Neuronal stem cell (in vitro differentiated cells): Measurements from ENCODE around the gene SERPINA4.
A peak's percentile ranks its signal among the peaks of the same experiment; 100 is the strongest.

Experiments used
- DNase-seq: peaks from one replicate; pipeline ENCODE4 v3.0.0-alpha.2; 2013; ENCODE audit warnings: low spot score
- H2AFZ ChIP-seq: one replicate; pipeline ENCODE4 v1.6.1; 2013; ENCODE audit warnings: mild to moderate bottlenecking, low read length, inconsistent platforms
- H2AK5ac ChIP-seq: 2 replicates; pipeline ENCODE4 v1.6.1; 2013; ENCODE audit warnings: low read depth, mild to moderate bottlenecking, inconsistent platforms, low read length, moderate library complexity, mixed read lengths
- H2BK120ac ChIP-seq: 2 replicates; pipeline ENCODE4 v1.6.1; 2013; ENCODE audit warnings: low read depth, mild to moderate bottlenecking, inconsistent platforms, low read length, moderate library complexity, mixed read lengths
- H2BK12ac ChIP-seq: one replicate; pipeline ENCODE4 v1.6.1; 2013; ENCODE audit warnings: low read length, inconsistent platforms
- H2BK15ac ChIP-seq: 2 replicates; pipeline ENCODE4 v1.6.1; 2013; ENCODE audit warnings: mild to moderate bottlenecking, low read length, inconsistent platforms, mixed read lengths
- H2BK5ac ChIP-seq: one replicate; pipeline ENCODE4 v1.6.1; 2013; ENCODE audit warnings: inconsistent platforms, mild to moderate bottlenecking, low read length, moderate library complexity
- H3K14ac ChIP-seq: one replicate; pipeline ENCODE4 v1.6.1; 2013; ENCODE audit warnings: low read length, inconsistent platforms
- H3K18ac ChIP-seq: 2 replicates; pipeline ENCODE4 v1.6.1; 2013; ENCODE audit warnings: low read length, inconsistent platforms
- H3K23ac ChIP-seq: 2 replicates; pipeline ENCODE4 v1.6.1; 2013; ENCODE audit warnings: low read depth, mild to moderate bottlenecking, mixed read lengths, low read length, inconsistent platforms; ENCODE audit not compliant: poor library complexity
- H3K27ac ChIP-seq: replicated peaks from 3 replicates; pipeline ENCODE4 v1.5.1; 2013; ENCODE audit warnings: low read length, inconsistent platforms
- H3K27me3 ChIP-seq, 3 experiments: 2 replicates each; pipeline ENCODE4 v1.6.1; 2013; ENCODE audit warnings: low read length in 3 of 3, mild to moderate bottlenecking in 2 of 3, inconsistent platforms in 1 of 3, low read depth in 1 of 3, mixed read lengths in 1 of 3, moderate library complexity in 1 of 3; ENCODE audit not compliant: control insufficient read depth in 3 of 3, insufficient read depth in 3 of 3
- H3K36me3 ChIP-seq, 2 donors: replicated peaks in 1 of 2; 2 replicates each; pipeline ENCODE4 v1.6.1; 2013; ENCODE audit warnings: low read length in 2 of 2; ENCODE audit not compliant: control insufficient read depth in 2 of 2, insufficient read depth in 2 of 2
- H3K4ac ChIP-seq: 2 replicates; pipeline ENCODE4 v1.6.1; 2013; ENCODE audit warnings: inconsistent platforms, mild to moderate bottlenecking, low read length, moderate library complexity
- H3K4me1 ChIP-seq, 2 donors: 1 replicate in 1 of 2; 2 replicates in 1 of 2; pipeline ENCODE4 v1.6.1; 2013; ENCODE audit warnings: low read length in 2 of 2, low read depth in 1 of 2; ENCODE audit not compliant: control insufficient read depth in 2 of 2, insufficient read depth in 1 of 2
- H3K4me2 ChIP-seq: one replicate; pipeline ENCODE4 v1.6.1; 2013; ENCODE audit warnings: mild to moderate bottlenecking, low read length, inconsistent platforms; ENCODE audit not compliant: insufficient read depth, poor library complexity, severe bottlenecking
- H3K4me3 ChIP-seq, 2 donors: 2 replicates each; pipeline ENCODE4 v1.5.1; 2013; ENCODE audit warnings: low read length in 2 of 2, mild to moderate bottlenecking in 2 of 2, inconsistent platforms in 1 of 2, moderate library complexity in 1 of 2
- H3K79me1 ChIP-seq: one replicate; pipeline ENCODE4 v1.6.1; 2013; ENCODE audit warnings: low read depth, mild to moderate bottlenecking, inconsistent platforms, low read length, moderate library complexity
- H3K9ac ChIP-seq: one replicate; pipeline ENCODE4 v1.6.1; 2013; ENCODE audit warnings: mild to moderate bottlenecking, low read depth, low read length, inconsistent platforms; ENCODE audit not compliant: poor library complexity
- H3K9me3 ChIP-seq, 2 donors: replicated peaks in 1 of 2; 2 replicates each; pipeline versions ENCODE3 to v1.6.1; 2013; ENCODE audit warnings: low read length in 2 of 2, mild to moderate bottlenecking in 2 of 2, inconsistent platforms in 1 of 2, low read depth in 1 of 2, mixed read lengths in 1 of 2, moderate library complexity in 1 of 2; ENCODE audit not compliant: control insufficient read depth in 2 of 2, insufficient read depth in 1 of 2
- H4K8ac ChIP-seq: one replicate; pipeline ENCODE4 v1.6.1; 2013; ENCODE audit warnings: low read depth, mild to moderate bottlenecking, inconsistent platforms, low read length, moderate library complexity
- H4K91ac ChIP-seq: one replicate; pipeline ENCODE4 v1.6.1; 2013; ENCODE audit warnings: low read length, low read depth, mild to moderate bottlenecking, inconsistent platforms; ENCODE audit not compliant: poor library complexity
- WGBS, 2 donors: extraction: QIAGEN DNeasy Blood & Tissue Kit; methylation state at CpG; one replicate each; pipeline ENCODE4 v1.1.7; 2013; ENCODE audit warnings: missing lambda C conversion rate in 2 of 2, mixed read lengths in 1 of 2; ENCODE audit not compliant: insufficient read length in 2 of 2, insufficient replicate concordance in 1 of 2; ENCODE audit errors: extremely low coverage in 2 of 2; 5-methylcytosine and 5-hydroxymethylcytosine counted together

The SERPINA4 gene

DNA sequence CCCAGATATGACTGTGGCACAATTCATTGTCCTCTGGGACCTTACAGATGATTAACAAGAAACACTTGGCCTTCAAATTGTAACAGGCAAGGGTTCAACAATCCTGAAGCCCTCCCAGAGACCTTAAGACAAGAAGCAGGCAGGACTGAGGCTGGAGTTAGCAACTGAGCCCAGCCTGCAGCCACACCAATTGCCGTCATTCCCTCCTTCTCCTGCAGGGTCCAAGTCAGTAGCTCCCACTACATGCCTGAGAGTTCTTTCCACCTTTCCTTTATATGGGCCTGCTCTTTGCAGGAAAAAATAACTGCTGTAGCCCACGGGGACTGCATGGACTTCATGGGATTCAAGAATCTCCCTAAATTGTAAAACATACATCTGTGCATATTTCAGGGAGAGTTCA is 2.4 kb upstream of the SERPINA4 start:
- Histone ChIP-seq H3K4ac (no peak overlapping the region), H2BK15ac (no peak overlapping the region), H4K8ac (no peak overlapping the region), H3K9ac (no peak overlapping the region), H3K18ac (no peak overlapping the region), H3K4me3 (no peak overlapping the region), H3K4me1 (no peaks in the 10 kb centered on the region), H3K27ac (no peak overlapping the region), H3K9me3 (no peaks in the 10 kb centered on the region), H3K4me2 (no peak overlapping the region), H2AK5ac (no peak overlapping the region), H3K36me3 (no peaks in the 10 kb centered on the region), H3K14ac (no peak overlapping the region), H4K91ac (no peak overlapping the region), H3K23ac (no peak overlapping the region), H2BK5ac (no peak overlapping the region), H2BK120ac (no peak overlapping the region), H3K27me3 (no peaks in the 10 kb centered on the region), H2AFZ (no peak overlapping the region), H3K79me1 (peaks cover 2% of the 10 kb centered on the region), H2BK12ac (no peak overlapping the region)
- no CpG with 5 or more reads among the region's 2 CpGs for WGBS, 2 donors
- no peak for DNase-seq

DNA sequence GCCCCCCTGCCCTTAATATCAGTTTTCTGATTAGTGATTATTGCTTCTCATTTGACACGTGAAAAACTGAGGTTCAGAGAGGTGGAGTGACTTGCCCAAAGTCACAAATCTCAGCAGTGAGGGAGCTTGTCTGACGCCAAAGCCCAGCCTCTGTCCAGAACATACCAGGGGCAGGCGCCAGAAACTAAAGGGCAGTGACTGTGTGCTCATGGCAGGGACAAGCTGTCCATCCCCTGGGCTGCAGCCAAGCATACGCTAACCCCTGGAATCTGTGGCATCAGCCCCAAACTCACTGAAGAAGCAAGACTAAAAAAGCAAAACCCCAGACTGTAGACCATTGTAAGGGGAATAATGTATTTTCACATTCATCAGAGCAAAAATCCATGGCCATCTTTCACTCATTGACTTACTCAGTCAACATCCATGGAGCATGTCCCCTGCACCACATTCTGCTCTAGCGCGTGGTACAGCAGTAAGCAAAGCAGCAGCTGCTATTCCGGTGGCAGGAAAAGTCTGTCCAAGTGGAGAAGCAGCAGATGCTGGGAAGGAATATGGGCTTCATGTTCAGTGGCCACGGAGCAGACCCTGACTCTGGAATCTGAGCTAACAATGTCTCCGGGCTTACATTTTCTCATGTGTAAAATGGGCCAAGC is 1.5 kb upstream of the SERPINA4 start:
- Histone ChIP-seq H3K23ac (no peak overlapping the region), H3K79me1 (peaks cover 2% of the 10 kb centered on the region), H3K27me3 (no peaks in the 10 kb centered on the region), H2AFZ (no peak overlapping the region), H3K9me3 (no peaks in the 10 kb centered on the region), H3K36me3 (no peaks in the 10 kb centered on the region), H2BK5ac (no peak overlapping the region), H2AK5ac (no peak overlapping the region), H3K4me3 (no peak overlapping the region), H3K4me2 (no peak overlapping the region), H2BK12ac (no peak overlapping the region), H2BK120ac (no peak overlapping the region), H2BK15ac (no peak overlapping the region), H3K18ac (no peak overlapping the region), H3K27ac (no peak overlapping the region), H4K8ac (no peak overlapping the region), H3K4ac (no peak overlapping the region), H3K4me1 (no peaks in the 10 kb centered on the region), H4K91ac (no peak overlapping the region), H3K9ac (peak overlapping the region; percentile 24), H3K14ac (no peak overlapping the region)
- DNase-seq, result no peak
- no CpG with 5 or more reads among the region's 9 CpGs for WGBS, 2 donors

DNA sequence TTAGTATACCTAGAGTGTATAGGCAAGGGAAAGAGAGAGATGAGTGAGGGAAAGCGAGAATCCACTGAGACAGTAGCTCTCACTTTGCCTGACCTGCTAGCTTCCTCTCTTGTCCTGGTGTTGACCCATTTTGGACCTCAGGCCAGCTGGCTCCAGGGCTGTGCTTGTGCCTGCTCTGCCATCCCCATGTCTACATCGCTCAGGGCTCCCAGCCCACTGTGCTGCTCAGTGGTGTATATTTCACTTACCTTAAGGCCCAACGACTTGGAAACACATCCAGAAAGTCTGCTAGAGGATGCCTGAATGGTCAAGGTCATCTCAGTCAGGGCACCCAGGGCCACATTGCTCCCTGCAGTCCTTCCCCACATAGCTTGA is 964 bp upstream of the SERPINA4 start:
- Histone ChIP-seq H3K4me1 (no peaks in the 10 kb centered on the region), H3K27me3 (no peaks in the 10 kb centered on the region), H3K23ac (no peak overlapping the region), H3K4me3 (no peak overlapping the region), H3K4me2 (no peak overlapping the region), H3K14ac (no peak overlapping the region), H2BK120ac (no peak overlapping the region), H2AK5ac (no peak overlapping the region), H2BK5ac (no peak overlapping the region), H2BK12ac (no peak overlapping the region), H3K18ac (no peak overlapping the region), H3K9me3 (no peaks in the 10 kb centered on the region), H4K8ac (no peak overlapping the region), H2AFZ (no peak overlapping the region), H3K4ac (no peak overlapping the region), H3K27ac (no peak overlapping the region), H3K79me1 (peaks cover 2% of the 10 kb centered on the region), H4K91ac (no peak overlapping the region), H2BK15ac (no peak overlapping the region), H3K36me3 (no peaks in the 10 kb centered on the region), H3K9ac (peak overlapping the region; percentile 39)
- WGBS, 2 donors, result no CpG with 5 or more reads among the region's 3 CpGs
- DNase-seq, result no peak

DNA sequence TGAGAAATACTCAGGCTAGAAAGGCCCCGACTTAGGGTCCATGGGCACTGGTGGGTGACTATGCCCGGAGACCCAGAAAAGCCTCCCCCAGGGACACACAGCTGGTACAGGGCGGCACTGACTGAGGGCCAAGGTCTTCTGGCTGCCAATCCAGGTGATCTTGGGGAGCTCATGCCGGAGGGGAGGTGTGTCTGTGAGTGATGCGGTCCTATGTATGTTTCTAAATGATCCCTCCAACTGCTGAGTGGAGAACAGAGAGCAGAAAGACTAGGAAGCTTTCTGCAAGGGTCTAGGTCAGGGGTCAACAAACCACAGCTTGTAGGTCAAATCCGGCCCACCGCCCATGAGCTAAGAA is 391 bp downstream of the SERPINA4 start:
- no peak overlapping the region for H3K9ac ChIP-seq
- H2BK12ac ChIP-seq, result no peak overlapping the region
- no peak overlapping the region for H3K14ac ChIP-seq
- H2BK5ac ChIP-seq, result no peak overlapping the region
- no peak overlapping the region for H4K8ac ChIP-seq
- H3K27ac ChIP-seq, result no peak overlapping the region
- no peak overlapping the region for H2BK120ac ChIP-seq
- no peak overlapping the region for H3K4me3 ChIP-seq
- H3K23ac ChIP-seq, result no peak overlapping the region
- H2BK15ac ChIP-seq, result no peak overlapping the region
- no peaks in the 10 kb centered on the region for H3K36me3 ChIP-seq
- no peak overlapping the region for H3K18ac ChIP-seq
- no peak overlapping the region for H2AFZ ChIP-seq
- H3K27me3 ChIP-seq, result no peaks in the 10 kb centered on the region
- no CpG with 5 or more reads among the region's 7 CpGs for WGBS, 2 donors
- H3K79me1 ChIP-seq, result peaks cover 2% of the 10 kb centered on the region
- no peak overlapping the region for H2AK5ac ChIP-seq
- no peak overlapping the region for H3K4ac ChIP-seq
- no peak overlapping the region for H3K4me2 ChIP-seq
- no peaks in the 10 kb centered on the region for H3K9me3 ChIP-seq
- DNase-seq, result no peak
- no peak overlapping the region for H4K91ac ChIP-seq
- no peaks in the 10 kb centered on the region for H3K4me1 ChIP-seq
